ENCODE results near the gene CCR5AS.

DNA sequence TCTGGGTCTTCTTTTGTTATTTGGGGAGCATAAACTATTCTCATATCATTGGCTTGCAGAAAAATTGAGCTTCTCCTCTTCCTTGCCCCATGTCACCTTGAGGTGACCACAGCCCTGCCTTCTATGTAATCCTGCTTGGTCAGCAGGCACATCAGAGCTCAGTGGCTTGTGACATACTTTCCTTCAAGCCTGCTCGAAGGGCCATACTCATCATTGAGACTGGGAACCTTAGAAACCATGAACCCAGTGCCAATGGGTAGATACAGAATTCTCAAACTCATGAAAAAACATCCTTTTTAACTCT, 56.7 kb downstream of the CCR5AS start:
- TF ChIP-seq, protein P1, sequence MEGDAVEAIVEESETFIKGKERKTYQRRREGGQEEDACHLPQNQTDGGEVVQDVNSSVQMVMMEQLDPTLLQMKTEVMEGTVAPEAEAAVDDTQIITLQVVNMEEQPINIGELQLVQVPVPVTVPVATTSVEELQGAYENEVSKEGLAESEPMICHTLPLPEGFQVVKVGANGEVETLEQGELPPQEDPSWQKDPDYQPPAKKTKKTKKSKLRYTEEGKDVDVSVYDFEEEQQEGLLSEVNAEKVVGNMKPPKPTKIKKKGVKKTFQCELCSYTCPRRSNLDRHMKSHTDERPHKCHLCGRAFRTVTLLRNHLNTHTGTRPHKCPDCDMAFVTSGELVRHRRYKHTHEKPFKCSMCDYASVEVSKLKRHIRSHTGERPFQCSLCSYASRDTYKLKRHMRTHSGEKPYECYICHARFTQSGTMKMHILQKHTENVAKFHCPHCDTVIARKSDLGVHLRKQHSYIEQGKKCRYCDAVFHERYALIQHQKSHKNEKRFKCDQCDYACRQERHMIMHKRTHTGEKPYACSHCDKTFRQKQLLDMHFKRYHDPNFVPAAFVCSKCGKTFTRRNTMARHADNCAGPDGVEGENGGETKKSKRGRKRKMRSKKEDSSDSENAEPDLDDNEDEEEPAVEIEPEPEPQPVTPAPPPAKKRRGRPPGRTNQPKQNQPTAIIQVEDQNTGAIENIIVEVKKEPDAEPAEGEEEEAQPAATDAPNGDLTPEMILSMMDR (IDR thresholded peaks at IDR 0.05), result no peak
- TF ChIP-seq POLR2A (IDR thresholded peaks at IDR 0.05), result no peak

Data from uterus (tissue), 2 donors.